ENCODE measurements around the gene TNKS2.
"Not testable (repeated sequence)": the region's sequence is repeated elsewhere in the genome, so short reads cannot be mapped to it uniquely, and the experiment has no call there.

The TNKS2 gene
- 118 to 196 reads per million in 2 experiments for total RNA-seq

- peak; percentile 86 for DNase-seq (ENCODE audit: low read depth)
These were observed at the start of gene TNKS2 for GRCh38 chr10:91797874-91798648. TSS of gene TNKS2 (plus strand) at chr10:91798426. CDS start at chr10:91798691, 265 bp downstream.

- not testable (repeated sequence) for DNase-seq (ENCODE audit: low read depth)
These were observed 48.6 kb upstream of the TNKS2 start for GRCh38 chr10:91749592-91749991.

DNA sequence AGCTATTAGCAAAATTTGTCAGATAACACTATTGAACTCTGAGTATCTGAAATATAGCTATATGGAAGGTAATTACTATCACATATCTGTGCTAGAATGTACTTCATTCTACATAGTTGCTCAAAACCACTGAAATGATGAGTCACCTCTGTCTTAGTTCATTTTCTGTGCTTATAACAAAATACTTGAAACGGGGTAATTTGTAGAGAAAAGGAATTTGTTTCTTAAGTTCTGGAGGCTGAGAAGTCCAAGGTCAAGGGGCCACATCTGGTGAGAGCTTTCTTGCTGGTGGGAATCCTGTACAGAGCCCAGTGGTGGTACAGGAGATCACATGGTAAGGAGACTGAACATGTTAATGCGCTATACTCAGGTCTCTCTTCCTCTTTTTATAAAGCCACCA, 41.9 kb upstream of the TNKS2 start:
- DNase-seq (ENCODE audit: low read depth) = no peak

DNA sequence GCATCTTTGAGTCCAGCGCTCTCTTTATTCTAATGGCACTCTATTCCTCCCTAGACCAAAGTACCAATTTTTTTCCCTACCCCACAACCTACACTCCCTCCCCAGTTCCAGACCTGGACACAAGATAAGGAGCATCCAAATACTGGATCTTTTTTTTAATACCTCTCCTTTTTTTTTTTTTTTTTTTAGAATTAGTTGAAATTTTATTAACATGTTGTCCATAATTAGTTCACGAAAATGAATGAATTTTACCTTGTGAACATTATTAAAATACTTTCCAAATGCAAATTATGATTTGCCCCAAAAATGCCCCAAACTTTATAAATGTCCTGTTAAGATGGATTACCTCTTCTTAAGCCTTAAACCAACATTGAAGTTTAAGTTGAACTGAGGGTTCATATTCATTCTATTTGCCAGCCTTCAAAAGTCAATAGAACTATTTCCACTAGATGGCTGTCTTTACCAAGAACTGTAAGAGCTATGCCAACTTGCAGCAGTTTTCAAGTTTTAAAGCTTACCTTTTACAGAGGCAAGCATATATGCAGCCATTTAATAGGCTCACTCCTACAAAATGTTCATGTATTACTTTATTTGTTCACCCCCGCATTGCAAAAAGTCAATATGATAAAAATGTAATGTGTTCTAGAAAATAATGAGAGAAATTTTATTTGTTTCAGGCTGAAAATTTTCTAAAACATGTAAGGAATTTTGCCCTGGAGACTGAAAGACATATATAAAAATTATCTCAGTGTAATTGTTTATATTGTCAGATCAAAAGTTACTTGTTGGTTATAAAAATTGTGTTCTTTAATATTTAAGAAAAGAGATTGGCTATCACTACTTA, 39.7 kb upstream of the TNKS2 start:
- DNase-seq (ENCODE audit: low read depth) = no peak

DNA sequence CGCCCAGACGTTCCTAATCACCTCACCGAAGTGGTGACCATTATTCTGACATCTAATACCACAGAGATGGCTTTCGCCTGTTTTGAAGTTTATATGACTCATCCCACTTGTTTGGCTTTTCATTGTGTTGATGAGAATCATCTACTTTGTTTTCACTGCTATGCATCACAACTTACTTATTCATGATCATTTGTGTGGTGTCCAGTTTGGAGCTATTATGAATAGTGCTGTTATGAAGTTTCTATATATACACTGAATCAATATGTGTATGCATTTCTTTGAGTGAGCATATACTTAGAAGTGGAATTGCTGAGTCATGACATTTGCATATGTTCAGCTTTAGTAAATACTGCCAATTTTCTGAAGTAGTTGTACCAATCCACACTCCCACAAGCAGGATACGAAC, 38.6 kb upstream of the TNKS2 start:
- no peak for DNase-seq (ENCODE audit: low read depth)

GRCh38 chr10:91761721-91762120, 36.5 kb upstream of the TNKS2 start:
- no peak for DNase-seq (ENCODE audit: low read depth)

DNA sequence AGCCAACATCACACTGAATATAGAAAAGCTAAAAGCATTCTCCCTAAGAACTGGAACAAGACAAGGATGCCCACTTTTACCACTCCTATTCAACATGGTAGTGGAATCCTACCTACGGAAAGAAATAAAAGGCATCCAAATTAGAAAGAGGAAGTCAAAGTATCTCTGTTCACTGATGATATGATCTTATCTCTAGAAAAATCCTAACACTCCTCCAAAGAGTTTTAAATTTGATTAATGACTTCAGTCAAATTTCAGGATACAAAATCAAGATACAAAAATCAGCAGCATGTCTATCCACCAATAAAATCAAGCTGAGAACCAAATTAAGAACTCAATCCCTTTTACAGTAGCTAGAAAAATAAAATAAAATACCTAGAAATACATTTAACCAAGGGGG, 35.3 kb upstream of the TNKS2 start:
- DNase-seq (ENCODE audit: low read depth) = no peak

- no peak for DNase-seq (ENCODE audit: low read depth)
These were observed 31.6 kb upstream of the TNKS2 start for GRCh38 chr10:91766676-91767075.

- DNase-seq (ENCODE audit: low read depth) = no peak
These were observed 30.1 kb upstream of the TNKS2 start for GRCh38 chr10:91768123-91768522.

DNA sequence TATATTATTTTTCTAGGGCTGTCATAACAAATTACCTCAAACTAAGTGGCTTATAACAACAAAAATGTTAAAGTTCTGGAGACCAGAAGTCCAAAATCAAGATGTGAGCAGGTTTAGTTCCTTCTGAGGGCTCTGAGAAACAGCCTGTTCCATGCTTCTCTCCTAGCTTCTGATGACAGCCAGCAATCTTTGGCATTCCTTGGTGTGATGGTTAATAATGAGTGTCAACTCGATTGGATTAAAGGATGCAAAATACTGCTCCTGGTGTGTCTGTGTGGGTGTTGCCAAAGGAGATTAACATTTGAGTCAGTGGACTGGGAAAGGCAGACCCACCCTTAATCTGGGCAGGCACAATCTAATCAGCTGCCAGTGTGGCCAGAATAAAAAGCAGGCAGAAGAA, 26.3 kb upstream of the TNKS2 start:
- DNase-seq (ENCODE audit: low read depth) = no peak

DNA sequence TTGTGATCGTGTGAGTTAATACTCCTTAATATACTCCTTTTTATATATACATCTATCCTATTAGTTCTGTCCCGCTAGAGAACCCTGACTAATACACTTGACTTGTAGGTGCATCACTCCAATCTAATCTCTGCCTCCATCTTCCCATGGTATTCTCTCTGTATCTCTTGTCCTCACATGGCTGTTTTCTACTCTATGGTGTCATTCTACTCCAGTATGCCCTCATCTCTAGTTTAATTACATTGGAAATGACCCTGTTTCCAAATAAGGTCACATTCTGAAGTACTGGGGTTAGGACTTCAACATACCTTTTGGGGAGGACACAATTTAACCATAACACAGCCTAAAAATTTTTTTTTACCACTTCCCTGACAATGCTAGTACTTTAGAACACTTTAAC, 25.8 kb upstream of the TNKS2 start:
- DNase-seq (ENCODE audit: low read depth) = no peak

DNA sequence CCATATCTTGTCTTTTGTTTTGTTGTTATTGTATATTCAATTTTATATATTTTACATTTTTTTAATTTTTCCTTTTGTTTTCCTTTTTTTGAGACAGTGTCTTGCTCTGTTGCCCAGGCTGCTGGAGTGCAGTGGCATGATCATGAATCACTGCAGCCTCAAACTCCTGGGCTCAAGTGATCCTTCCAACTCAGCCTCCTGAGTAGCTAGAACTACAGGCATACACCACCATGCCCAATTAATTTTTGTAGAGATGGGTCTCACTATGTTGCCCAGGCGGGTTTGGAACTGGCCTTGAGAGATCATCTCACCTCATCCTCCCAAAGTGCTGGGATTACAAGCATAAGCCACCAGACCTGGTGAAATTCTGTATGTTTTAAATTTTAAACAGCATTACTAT, 25.4 kb upstream of the TNKS2 start:
- no peak for DNase-seq (ENCODE audit: low read depth)

DNA sequence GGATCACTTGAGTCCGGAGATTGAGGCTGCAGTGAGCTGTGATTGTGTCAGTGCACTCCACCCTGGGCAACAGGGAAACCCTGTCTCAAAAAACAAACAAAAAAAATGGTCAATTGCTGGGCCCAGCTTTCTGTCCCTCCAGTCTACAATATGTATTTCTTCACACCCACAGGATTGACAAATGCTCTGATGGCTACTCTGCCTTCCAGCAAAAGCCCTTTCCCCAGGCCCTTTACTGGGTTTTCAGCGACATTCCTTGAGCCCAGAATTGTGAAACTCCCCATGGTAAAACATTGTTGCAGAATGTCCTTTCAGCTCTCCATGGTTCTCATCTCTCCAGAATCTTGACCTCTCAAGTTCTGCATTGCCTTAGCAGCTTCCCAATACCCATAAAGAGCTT, 23.7 kb upstream of the TNKS2 start:
- DNase-seq (ENCODE audit: low read depth) = no peak

- no peak for DNase-seq (ENCODE audit: low read depth)
These were observed 22.5 kb upstream of the TNKS2 start for GRCh38 chr10:91775731-91776130.

GRCh38 chr10:91776266-91776665, 22.0 kb upstream of the TNKS2 start:
- DNase-seq (ENCODE audit: low read depth) = no peak

DNA sequence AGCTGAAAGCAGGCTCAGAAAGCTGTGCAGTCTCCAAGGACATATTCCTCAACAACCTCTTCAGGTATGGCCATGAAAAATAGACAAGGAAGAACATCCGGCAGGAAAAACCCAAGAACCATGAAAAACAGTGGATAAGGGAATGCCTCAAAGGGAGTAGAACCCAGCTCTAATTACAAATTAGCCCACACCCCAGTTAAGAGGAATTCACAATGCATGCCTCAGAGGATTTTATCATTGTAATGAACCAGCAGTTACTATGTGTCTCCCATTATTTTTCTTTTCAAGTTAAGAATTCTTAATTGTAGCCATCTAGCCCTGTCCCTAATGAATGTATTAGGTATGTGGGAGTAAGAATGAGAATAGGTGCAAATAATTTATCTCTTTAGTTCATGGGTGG, 19.7 kb upstream of the TNKS2 start:
- no peak for DNase-seq (ENCODE audit: low read depth)

DNA sequence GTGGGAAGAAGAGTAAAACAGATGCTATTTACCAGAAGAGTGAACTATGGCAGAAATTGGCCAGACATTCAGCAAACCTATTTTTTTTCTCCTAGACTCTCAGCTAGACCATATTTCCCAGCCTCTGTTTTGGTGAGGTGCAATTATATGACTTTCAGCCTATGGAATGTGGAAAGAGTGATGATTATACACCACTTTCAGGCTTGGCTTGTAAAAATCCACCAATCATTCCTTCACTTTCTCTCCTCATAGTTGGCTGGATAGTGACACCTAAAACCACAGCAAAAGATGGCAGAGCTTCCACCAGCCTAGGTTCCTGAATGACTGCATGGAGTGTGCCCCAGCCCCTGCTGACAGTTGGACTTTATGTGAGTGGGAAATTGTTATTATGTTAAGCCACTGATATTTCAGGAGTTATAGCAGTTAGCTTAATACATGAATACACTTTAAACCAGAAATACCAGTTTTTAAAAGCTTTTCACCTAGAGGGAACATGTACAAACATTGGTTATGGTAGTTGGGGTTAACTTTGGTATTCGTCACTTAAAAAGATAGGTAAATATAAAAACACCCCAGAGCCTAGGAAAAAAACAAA, 19.1 kb upstream of the TNKS2 start:
- DNase-seq (ENCODE audit: low read depth) = no peak

- no peak for DNase-seq (ENCODE audit: low read depth)
These were observed 15.7 kb upstream of the TNKS2 start for GRCh38 chr10:91782539-91782938.

- DNase-seq (ENCODE audit: low read depth) = no peak
These were observed 12.4 kb upstream of the TNKS2 start for GRCh38 chr10:91785830-91786229.

GRCh38 chr10:91787258-91787657, 11.0 kb upstream of the TNKS2 start:
- no peak for DNase-seq (ENCODE audit: low read depth)

DNA sequence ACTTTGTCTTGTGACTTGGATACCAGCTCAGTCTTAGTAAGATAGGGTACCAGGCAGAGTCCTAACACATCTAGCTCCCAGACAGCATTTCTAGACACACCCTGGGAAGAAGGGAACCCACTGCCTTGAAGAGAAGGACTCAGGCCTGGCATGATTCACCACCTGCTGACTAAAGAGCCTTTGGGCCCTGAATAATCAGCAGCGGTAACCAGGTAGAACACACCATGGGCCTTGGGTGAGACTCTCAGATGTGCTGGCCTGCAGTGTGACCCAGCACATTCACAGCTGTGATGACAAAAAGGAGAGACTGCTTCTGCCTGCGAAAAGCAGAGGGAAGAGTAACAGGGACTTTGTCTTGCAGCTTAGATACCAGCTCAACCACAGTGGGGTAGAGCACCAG, 10.4 kb upstream of the TNKS2 start:
- no peak for DNase-seq (ENCODE audit: low read depth)

DNA sequence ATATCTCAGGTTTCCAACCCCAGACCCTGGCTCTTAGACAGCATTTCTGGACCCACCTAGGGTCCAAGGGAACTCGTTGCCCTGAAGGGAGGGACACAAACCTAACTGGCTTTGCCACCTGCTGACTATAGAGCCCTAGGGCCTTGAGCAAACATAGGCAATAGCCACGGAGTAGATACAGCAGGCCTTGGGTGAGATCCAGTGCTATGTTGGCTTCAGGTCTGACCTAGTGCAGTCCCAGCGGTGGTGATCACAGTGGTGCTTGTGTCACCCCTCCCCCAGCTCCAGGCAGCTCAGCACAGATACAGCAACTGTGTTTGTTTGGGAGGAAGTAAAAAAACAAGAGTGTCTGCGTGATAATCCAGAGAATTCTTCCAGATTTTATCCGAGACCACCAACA, 9.7 kb upstream of the TNKS2 start:
- no peak for DNase-seq (ENCODE audit: low read depth)
